Immature natural killer cell (primary cell): ENCODE results near the gene CYP27B1. TPM values are rescaled to one million over a fixed set of nuclear protein-coding genes. Genes with fewer than 3 reads are reported as not detected.

Source experiments
- DNase-seq, 3 donors: peaks; one replicate each; pipeline ENCODE4 v3.0.0; 2022; ENCODE audit warnings: mixed read lengths in 1 of 3
- H3K27ac Mint-ChIP-seq, 6 donors: one replicate each; pipeline ENCODE4 v1.8.0; 2020; ENCODE audit warnings: mixed read lengths in 6 of 6, mild to moderate bottlenecking in 5 of 6, inconsistent platforms in 4 of 6, moderate library complexity in 3 of 6
- H3K27me3 Mint-ChIP-seq, 3 donors: one replicate each; pipeline ENCODE4 v1.8.0; 2020 to 2021; ENCODE audit warnings: low read depth in 3 of 3, mild to moderate bottlenecking in 3 of 3, mixed read lengths in 3 of 3, moderate library complexity in 3 of 3, inconsistent platforms in 1 of 3
- H3K36me3 Mint-ChIP-seq, 3 donors: one replicate each; pipeline ENCODE4 v1.8.0; 2020; ENCODE audit warnings: mixed read lengths in 3 of 3, inconsistent platforms in 2 of 3, mild to moderate bottlenecking in 2 of 3
- H3K4me1 Mint-ChIP-seq, 2 donors: one replicate each; pipeline ENCODE4 v1.8.0; 2020; ENCODE audit warnings: inconsistent platforms in 2 of 2, mild to moderate bottlenecking in 2 of 2, mixed read lengths in 2 of 2, moderate library complexity in 1 of 2
- H3K4me3 Mint-ChIP-seq, 5 donors: one replicate each; pipeline ENCODE4 v1.8.0; 2020; ENCODE audit warnings: mild to moderate bottlenecking in 5 of 5, mixed read lengths in 5 of 5, inconsistent platforms in 3 of 5, moderate library complexity in 3 of 5
- H3K9me3 Mint-ChIP-seq, 6 donors: one replicate each; pipeline ENCODE4 v1.8.0; 2020; ENCODE audit warnings: mild to moderate bottlenecking in 6 of 6, mixed read lengths in 6 of 6, inconsistent platforms in 4 of 6, moderate library complexity in 3 of 6
- polyA plus RNA-seq, 3 donors: library from polyadenylated mRNA; unstranded; fragments of 300-500 nt; fragmentation: Illumina TruSeq; gene quantifications; one replicate each; pipeline ENCODE4 v1.2.3, GENCODE V29; 2021

Gene CYP27B1
- polyA plus RNA-seq, 3 donors from 2014 or later = not detected

- no peaks in the 10 kb centered on the region for H3K27me3 Mint-ChIP-seq
- peaks cover 6 to 29% (median 13%) of the 10 kb centered on the region in 3 donors for H3K36me3 Mint-ChIP-seq
- H3K4me1 Mint-ChIP-seq = no peaks in the 10 kb centered on the region
- no peak overlapping the region for H3K4me3 Mint-ChIP-seq
- peak in 1 of 3 donors; percentile 18 for DNase-seq
- no peaks in the 10 kb centered on the region for H3K9me3 Mint-ChIP-seq
- peak overlapping the region in 1 of 6 donors; percentile 23 for H3K27ac Mint-ChIP-seq
Observed at GRCh38 chr12:57803319-57803893, 36.5 kb upstream of the CYP27B1 start.

- no peak for DNase-seq
- Mint-ChIP-seq H3K27ac (peak overlapping the region in 2 of 6 donors; percentile 23 to 72), H3K9me3 (no peaks in the 10 kb centered on the region), H3K4me1 (no peaks in the 10 kb centered on the region), H3K4me3 (no peak overlapping the region), H3K36me3 (peaks cover 6 to 35% (median 19%) of the 10 kb centered on the region in 3 donors), H3K27me3 (peaks cover 0 to 1% (median 0%) of the 10 kb centered on the region in 3 donors)
Observed at GRCh38 chr12:57802607-57803006, 35.7 kb upstream of the CYP27B1 start.

- no peaks in the 10 kb centered on the region for H3K4me1 Mint-ChIP-seq
- H3K36me3 Mint-ChIP-seq = peaks cover 16 to 43% (median 27%) of the 10 kb centered on the region in 3 donors
- no peak overlapping the region for H3K4me3 Mint-ChIP-seq
- DNase-seq = no peak
- H3K27me3 Mint-ChIP-seq = peaks cover 0 to 1% (median 0%) of the 10 kb centered on the region in 3 donors
- H3K9me3 Mint-ChIP-seq = no peaks in the 10 kb centered on the region
- peak overlapping the region in 2 of 6 donors; percentile 3 to 12 for H3K27ac Mint-ChIP-seq
Observed at GRCh38 chr12:57800965-57801364, 34.1 kb upstream of the CYP27B1 start.

GRCh38 chr12:57797933-57798332 lies 31.1 kb upstream of the CYP27B1 start:
- no peak for DNase-seq
- no peaks in the 10 kb centered on the region for H3K4me1 Mint-ChIP-seq
- H3K9me3 Mint-ChIP-seq = no peaks in the 10 kb centered on the region
- H3K27me3 Mint-ChIP-seq = peaks cover 0 to 4% (median under 1%) of the 10 kb centered on the region in 3 donors
- H3K4me3 Mint-ChIP-seq = no peak overlapping the region
- peaks cover 27 to 55% (median 31%) of the 10 kb centered on the region in 3 donors for H3K36me3 Mint-ChIP-seq
- H3K27ac Mint-ChIP-seq = peak overlapping the region in 2 of 6 donors; percentile 16 to 38

- no peaks in the 10 kb centered on the region for H3K4me1 Mint-ChIP-seq
- peaks cover 24 to 51% (median 28%) of the 10 kb centered on the region in 3 donors for H3K36me3 Mint-ChIP-seq
- H3K27me3 Mint-ChIP-seq = peaks cover 0 to 4% (median 2%) of the 10 kb centered on the region in 3 donors
- H3K9me3 Mint-ChIP-seq = no peaks in the 10 kb centered on the region
- no peak overlapping the region for H3K4me3 Mint-ChIP-seq
- no peak for DNase-seq
- no peak overlapping the region for H3K27ac Mint-ChIP-seq
Observed at GRCh38 chr12:57796996-57797395, 30.1 kb upstream of the CYP27B1 start.

- Mint-ChIP-seq H3K9me3 (no peaks in the 10 kb centered on the region), H3K4me1 (no peaks in the 10 kb centered on the region), H3K4me3 (no peak overlapping the region), H3K27ac (no peak overlapping the region), H3K36me3 (peaks cover 24 to 50% (median 31%) of the 10 kb centered on the region in 3 donors), H3K27me3 (peaks cover 0 to 4% (median 2%) of the 10 kb centered on the region in 3 donors)
- no peak for DNase-seq
Observed at GRCh38 chr12:57795354-57795753, 28.5 kb upstream of the CYP27B1 start.

GRCh38 chr12:57793920-57794319 lies 27.0 kb upstream of the CYP27B1 start:
- H3K36me3 Mint-ChIP-seq = peaks cover 24 to 44% (median 25%) of the 10 kb centered on the region in 3 donors
- H3K4me1 Mint-ChIP-seq = no peaks in the 10 kb centered on the region
- no peak overlapping the region for H3K27ac Mint-ChIP-seq

GRCh38 chr12:57783861-57784260 lies 17.0 kb upstream of the CYP27B1 start:
- Mint-ChIP-seq H3K27ac (peak overlapping the region; percentile 43 to 84 (median 62)), H3K27me3 (peaks cover 9 to 16% (median 10%) of the 10 kb centered on the region in 3 donors), H3K9me3 (no peaks in the 10 kb centered on the region), H3K4me3 (peak overlapping the region; percentile 76 to 81 (median 80)), H3K4me1 (peaks cover 27 to 33% of the 10 kb centered on the region in 2 donors), H3K36me3 (peaks cover 0 to 16% (median 4%) of the 10 kb centered on the region in 3 donors)
- no peak for DNase-seq

More at GRCh38 chr12:57793920-57794319, 27.0 kb upstream of the CYP27B1 start:
- H3K9me3 Mint-ChIP-seq = no peaks in the 10 kb centered on the region
- H3K4me3 Mint-ChIP-seq = no peak overlapping the region
- no peak for DNase-seq
- peaks cover 0 to 4% (median 2%) of the 10 kb centered on the region in 3 donors for H3K27me3 Mint-ChIP-seq

- peak overlapping the region; percentile 98 to 100 (median 99) for H3K4me3 Mint-ChIP-seq
- H3K4me1 Mint-ChIP-seq = peaks cover 27 to 33% of the 10 kb centered on the region in 2 donors
- H3K27ac Mint-ChIP-seq = peak overlapping the region; percentile 97 to 99 (median 98)
- no peak for DNase-seq
- H3K9me3 Mint-ChIP-seq = no peaks in the 10 kb centered on the region
- H3K36me3 Mint-ChIP-seq = peaks cover 2 to 15% (median 4%) of the 10 kb centered on the region in 3 donors
- peaks cover 9 to 18% (median 10%) of the 10 kb centered on the region in 3 donors for H3K27me3 Mint-ChIP-seq
Observed at GRCh38 chr12:57783466-57783801, 16.6 kb upstream of the CYP27B1 start.

GRCh38 chr12:57782608-57783465 lies 16.0 kb upstream of the CYP27B1 start, which contains the start of gene TSFM:
TSFM (plus strand) TSS chr12:57782787; CDS start chr12:57782802, 15 bp downstream.
- peaks cover 4 to 13% (median 6%) of the 10 kb centered on the region in 3 donors for H3K36me3 Mint-ChIP-seq
- H3K27me3 Mint-ChIP-seq = peaks cover 9 to 19% (median 10%) of the 10 kb centered on the region in 3 donors
- peak within 1 kb of the TSS; percentile 97 to 99 (median 98) for H3K27ac Mint-ChIP-seq
- H3K9me3 Mint-ChIP-seq = no peaks in the 10 kb centered on the region
- peak; percentile 94 to 95 (median 94) for DNase-seq
- peak within 1 kb of the TSS; percentile 98 to 100 (median 99) for H3K4me3 Mint-ChIP-seq
- H3K4me1 Mint-ChIP-seq = peaks cover 27 to 33% of the 10 kb centered on the region in 2 donors

GRCh38 chr12:57782243-57782607 lies 15.3 kb upstream of the CYP27B1 start:
- Mint-ChIP-seq H3K36me3 (peaks cover 4 to 11% (median 7%) of the 10 kb centered on the region in 3 donors), H3K27ac (peak overlapping the region; percentile 97 to 99 (median 98)), H3K27me3 (peaks cover 9 to 20% (median 10%) of the 10 kb centered on the region in 3 donors), H3K4me3 (peak overlapping the region; percentile 98 to 100 (median 99)), H3K9me3 (no peaks in the 10 kb centered on the region), H3K4me1 (peaks cover 27 to 33% of the 10 kb centered on the region in 2 donors)
- no peak for DNase-seq

GRCh38 chr12:57781801-57782200 lies 14.9 kb upstream of the CYP27B1 start:
- peaks cover 27 to 33% of the 10 kb centered on the region in 2 donors for H3K4me1 Mint-ChIP-seq
- peak overlapping the region; percentile 26 to 99 (median 98) for H3K27ac Mint-ChIP-seq
- no peak for DNase-seq
- H3K9me3 Mint-ChIP-seq = no peaks in the 10 kb centered on the region
- peak overlapping the region in 3 of 5 donors; percentile 37 to 44 (median 41) for H3K4me3 Mint-ChIP-seq
- peaks cover 4 to 11% (median 7%) of the 10 kb centered on the region in 3 donors for H3K36me3 Mint-ChIP-seq
- H3K27me3 Mint-ChIP-seq = peaks cover 9 to 21% (median 10%) of the 10 kb centered on the region in 3 donors

GRCh38 chr12:57781244-57781643 lies 14.4 kb upstream of the CYP27B1 start:
- Mint-ChIP-seq H3K4me3 (peak overlapping the region in 2 of 5 donors; percentile 41 to 44), H3K4me1 (peaks cover 27 to 33% of the 10 kb centered on the region in 2 donors), H3K27me3 (peaks cover 9 to 21% (median 10%) of the 10 kb centered on the region in 3 donors), H3K36me3 (peaks cover under 1 to 12% (median 3%) of the 10 kb centered on the region in 3 donors), H3K9me3 (no peaks in the 10 kb centered on the region), H3K27ac (peak overlapping the region in 5 of 6 donors; percentile 17 to 99 (median 98))
- no peak for DNase-seq
